B cell (primary cell): Measurements from ENCODE around the gene RFTN2. TPM values are rescaled to one million over a fixed set of nuclear protein-coding genes. Genes with fewer than 3 reads are reported as not detected.
"Not testable (repeated sequence)": the region's sequence is repeated elsewhere in the genome, so short reads cannot be mapped to it uniquely, and the experiment has no call there.

Experiments
- ATAC-seq: fragments of 200-7000 bp; cut with Tn5 transposase; one replicate; pipeline ENCODE4 v1.10.0; 2021; ENCODE audit warnings: low read depth, mild to moderate bottlenecking, moderate number of reproducible peaks, moderate library complexity
- CTCF ChIA-PET: fragments of 350-600 bp; sonication (Branson Sonifier 250); formaldehyde crosslinking; loops from one replicate; lab custom pipeline; 2021; ENCODE audit warnings: antibody characterized with exemption, inconsistent platforms; lab: Charles Lee
- POLR2A ChIA-PET: fragments of 350-600 bp; sonication (Branson Sonifier 250); formaldehyde crosslinking; loops from one replicate; lab custom pipeline; 2021; ENCODE audit warnings: antibody characterized with exemption; lab: Charles Lee
- DNase-seq: peaks from one replicate; pipeline ENCODE4 v3.0.0; 2013
- H2AFZ ChIP-seq: 2 replicates; pipeline ENCODE4 v1.6.1; 2012; ENCODE audit warnings: mild to moderate bottlenecking, low read depth, low read length; ENCODE audit not compliant: insufficient read depth, poor library complexity, severe bottlenecking
- H3K27ac ChIP-seq, 2 donors: 1 replicate in 1 of 2; 2 replicates in 1 of 2; pipeline ENCODE4 v1.5.1; 2012 to 2013; ENCODE audit warnings: low read length in 2 of 2, mild to moderate bottlenecking in 2 of 2, moderate library complexity in 1 of 2
- H3K27me3 ChIP-seq, 4 experiments: fragments of 200-600 bp in 1 of 4; sonication (generic) in 1 of 4; replicated peaks in 1 of 4; 1 replicate in 2 of 4; 2 replicates in 2 of 4; pipeline versions ENCODE4 v1.6.1 to v1.7.0; 2013 to 2016; ENCODE audit warnings: low read length in 3 of 4, mild to moderate bottlenecking in 2 of 4, mixed read lengths in 1 of 4, moderate library complexity in 1 of 4; ENCODE audit not compliant: insufficient read depth in 4 of 4, control insufficient read depth in 3 of 4; ENCODE audit errors: control extremely low read depth in 1 of 4
- H3K36me3 ChIP-seq, 2 experiments: replicated peaks in 1 of 2; 1 replicate in 1 of 2; 2 replicates in 1 of 2; pipeline versions ENCODE4 v1.6.1 to v1.7.1; 2013; ENCODE audit warnings: low read length in 1 of 2; ENCODE audit not compliant: insufficient read depth in 2 of 2, control insufficient read depth in 1 of 2; ENCODE audit errors: control extremely low read depth in 1 of 2, extremely low read depth in 1 of 2
- H3K4me1 ChIP-seq, 2 donors: fragments of 200-600 bp in 1 of 2; sonication (generic) in 1 of 2; 1 replicate in 1 of 2; 2 replicates in 1 of 2; pipeline versions ENCODE4 v1.5.1 to v1.6.1; 2013 to 2017; ENCODE audit warnings: low read length in 2 of 2; ENCODE audit not compliant: control insufficient read depth in 2 of 2, insufficient read depth in 2 of 2
- H3K4me2 ChIP-seq: replicated peaks from 2 replicates; pipeline ENCODE3; 2012; ENCODE audit warnings: mild to moderate bottlenecking, low read depth, low read length; ENCODE audit not compliant: poor library complexity, severe bottlenecking
- H3K4me3 ChIP-seq, 5 experiments: fragments of 200-600 bp in 1 of 5; sonication (generic) in 1 of 5; 1 replicate in 3 of 5; 2 replicates in 2 of 5; pipeline versions ENCODE4 v1.5.1 to v1.7.0; 2011 to 2016; ENCODE audit warnings: low read length in 4 of 5, mild to moderate bottlenecking in 4 of 5, low read depth in 2 of 5, control low read depth in 1 of 5, moderate library complexity in 1 of 5; ENCODE audit not compliant: insufficient read depth in 1 of 5; ENCODE audit errors: control extremely low read depth in 1 of 5, extremely low read depth in 1 of 5
- H3K79me2 ChIP-seq: fragments of 200-600 bp; sonication (generic); one replicate; pipeline ENCODE4 v1.6.0; 2016; ENCODE audit warnings: low read length; ENCODE audit not compliant: control insufficient read depth, insufficient read depth
- H3K9ac ChIP-seq: fragments of 200-600 bp; sonication (generic); 2 replicates; pipeline ENCODE4 v1.6.1; 2017; ENCODE audit warnings: mild to moderate bottlenecking, low read length, moderate library complexity
- H3K9me3 ChIP-seq, 3 donors: one replicate each; pipeline versions ENCODE4 v1.6.1 to v1.7.1; 2013; ENCODE audit warnings: low read length in 2 of 3; ENCODE audit not compliant: control insufficient read depth in 2 of 3, insufficient read depth in 1 of 3; ENCODE audit errors: control extremely low read depth in 1 of 3
- H4K20me1 ChIP-seq: 2 replicates; pipeline ENCODE4 v1.6.0; 2012; ENCODE audit warnings: mild to moderate bottlenecking, low read length; ENCODE audit not compliant: insufficient read depth, control insufficient read depth, poor library complexity, severe bottlenecking
- H3K27ac Mint-ChIP-seq: one replicate; pipeline ENCODE4 v1.8.0; 2021; ENCODE audit warnings: mixed read lengths
- H3K27me3 Mint-ChIP-seq: one replicate; pipeline ENCODE4 v1.8.0; 2021; ENCODE audit warnings: mixed read lengths
- H3K4me1 Mint-ChIP-seq: one replicate; pipeline ENCODE4 v1.8.0; 2021; ENCODE audit warnings: mixed read lengths
- H3K4me3 Mint-ChIP-seq: one replicate; pipeline ENCODE4 v1.8.0; 2021; ENCODE audit warnings: mixed read lengths
- H3K9me3 Mint-ChIP-seq: one replicate; pipeline ENCODE4 v1.8.0; 2022; ENCODE audit warnings: mixed read lengths; ENCODE audit not compliant: insufficient read depth
- EZH2 ChIP-seq: IDR thresholded peaks from 2 replicates; pipeline ENCODE4 v1.6.1; 2012; ENCODE audit warnings: borderline replicate concordance, low read depth, mild to moderate bottlenecking, moderate library complexity, low read length; ENCODE audit not compliant: insufficient read depth, poor library complexity, severe bottlenecking
- WGBS: methylation state at CpG from one replicate; pipeline ENCODE4 v1.1.5; 2013; ENCODE audit warnings: missing lambda C conversion rate; ENCODE audit not compliant: insufficient coverage; 5-methylcytosine and 5-hydroxymethylcytosine counted together
- intact Hi-C: fragments of 100-400 bp; cut with micrococcal nuclease; formaldehyde crosslinking; loops from one replicate; pipeline ENCODE4 v1.10.0; 2022
- polyA plus RNA-seq: library from polyadenylated mRNA; depleted of rRNA; stranded (reverse); fragments of >200 nt; gene quantifications from 2 replicates; pipeline ENCODE4 v1.2.3, GENCODE V29; 2012
- total RNA-seq, 2 donors: library from RNA; stranded (reverse); fragments of 120-200 nt in 1 of 2; gene quantifications; 1 replicate in 1 of 2; 2 replicates in 1 of 2; pipeline versions ENCODE4 v1.2.3 to v1.2.4, GENCODE V29; 2013 to 2022
- TF ChIP-seq, protein P1 (sequence below): fragments of 200-600 bp; IDR thresholded peaks from one replicate; pipeline ENCODE4 v1.8.0; 2022; ENCODE audit warnings: antibody characterized with exemption, mild to moderate bottlenecking

Gene RFTN2
- total and polyA plus RNA-seq, 2 donors (not counting 1 experiment from before 2014, with no cell fraction given) = not detected

DNA sequence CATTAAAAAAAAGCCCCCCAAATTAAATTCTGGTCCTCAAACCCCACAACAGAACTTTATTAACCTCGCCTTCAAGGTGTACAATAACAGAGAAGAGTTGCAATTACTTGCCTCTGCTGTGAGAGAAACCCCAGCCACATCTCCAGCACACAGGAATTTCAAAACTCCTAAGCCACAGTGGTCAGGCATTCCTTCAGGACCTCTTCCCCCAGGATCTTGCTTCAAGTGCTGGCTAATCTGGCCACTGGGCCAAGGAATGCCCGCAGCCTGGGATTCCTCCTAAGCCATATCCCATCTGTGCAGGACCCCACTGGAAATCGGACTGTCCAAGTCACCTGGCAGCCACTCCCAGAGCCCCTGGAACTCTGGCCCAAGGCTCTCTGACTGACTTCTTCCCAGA lies 95.2 kb downstream of the RFTN2 start:
- H3K4me2 ChIP-seq, H3K27me3 ChIP-seq, ATAC-seq, H3K9me3 ChIP-seq, H3K36me3 ChIP-seq, H3K9me3 Mint-ChIP-seq, H4K20me1 ChIP-seq, H3K9ac ChIP-seq, H3K4me3 Mint-ChIP-seq, DNase-seq, CTCF ChIA-PET, H3K4me1 Mint-ChIP-seq, H3K4me1 ChIP-seq, intact Hi-C loops, H3K27me3 Mint-ChIP-seq, H3K27ac ChIP-seq, H3K79me2 ChIP-seq, H3K4me3 ChIP-seq, H2AFZ ChIP-seq, H3K27ac Mint-ChIP-seq, POLR2A ChIA-PET: not testable (repeated sequence)
- 86% methylated on average over 3 of the region's 3 CpGs for WGBS

DNA sequence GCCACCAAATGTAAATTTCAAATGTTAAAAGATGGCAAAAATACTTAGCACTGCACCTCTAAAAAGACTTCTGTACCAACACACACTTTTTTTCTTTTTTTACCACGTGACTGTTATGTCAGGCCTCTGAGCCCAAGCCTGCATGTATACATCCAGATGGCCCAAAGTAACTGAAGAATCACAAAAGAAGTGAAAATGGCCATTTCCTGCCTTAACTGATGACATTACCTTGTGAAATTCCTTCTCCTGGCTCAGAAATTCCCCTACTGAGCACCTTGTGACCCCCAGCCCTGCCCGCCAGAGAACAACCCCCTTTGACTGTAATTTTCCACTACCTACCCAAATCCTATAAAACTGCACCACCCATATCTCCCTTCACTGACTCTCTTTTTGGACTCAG lies 97.1 kb downstream of the RFTN2 start:
- H4K20me1 ChIP-seq, H3K4me1 Mint-ChIP-seq, H3K36me3 ChIP-seq, DNase-seq, H3K27me3 Mint-ChIP-seq, H3K9me3 Mint-ChIP-seq, H2AFZ ChIP-seq, H3K4me3 Mint-ChIP-seq, ATAC-seq, H3K4me1 ChIP-seq, intact Hi-C loops, H3K27ac Mint-ChIP-seq, H3K4me3 ChIP-seq, H3K9ac ChIP-seq, POLR2A ChIA-PET, H3K79me2 ChIP-seq, H3K27me3 ChIP-seq, CTCF ChIA-PET, H3K27ac ChIP-seq, H3K4me2 ChIP-seq: not testable (repeated sequence)
- peaks cover 0 to 11% (median 9%) of the 10 kb centered on the region in 3 donors for H3K9me3 ChIP-seq
- 94% methylated on average over 2 of the region's 2 CpGs for WGBS

DNA sequence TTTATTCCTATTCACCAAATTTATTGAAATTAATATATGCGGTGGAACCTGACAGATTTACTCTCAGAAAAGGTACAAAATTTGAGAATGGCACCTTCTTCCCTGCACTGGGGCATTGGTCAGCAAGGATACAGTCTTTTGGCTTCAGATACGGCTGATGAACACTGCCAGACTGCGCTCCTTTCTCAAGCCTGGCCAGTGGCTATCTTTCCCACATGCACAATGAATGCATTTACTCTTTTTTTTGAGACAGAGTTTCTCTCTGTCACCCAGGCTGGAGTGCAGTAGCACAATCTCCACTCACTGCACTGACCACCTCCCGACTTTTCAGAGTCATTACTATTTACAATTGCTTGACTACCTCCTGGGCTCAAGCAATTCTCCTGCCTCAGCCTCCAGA lies 97.9 kb downstream of the RFTN2 start:
- Mint-ChIP-seq H3K4me1 (no peaks in the 10 kb centered on the region), H3K4me3 (no peak overlapping the region), H3K27me3 (no peaks in the 10 kb centered on the region), H3K9me3 (peaks cover 5% of the 10 kb centered on the region), H3K27ac (no peak overlapping the region)
- Histone ChIP-seq H3K4me2 (no peak overlapping the region), H3K27me3 (no peaks in the 10 kb centered on the region), H3K9ac (no peak overlapping the region), H3K79me2 (no peaks in the 10 kb centered on the region), H3K27ac (no peak overlapping the region), H4K20me1 (no peaks in the 10 kb centered on the region), H3K4me3 (no peak overlapping the region), H2AFZ (no peak overlapping the region), H3K4me1 (no peaks in the 10 kb centered on the region), H3K9me3 (peaks cover 0 to 13% (median 11%) of the 10 kb centered on the region in 3 donors), H3K36me3 (no peaks in the 10 kb centered on the region)
- no peak for TF ChIP-seq EZH2
- TF ChIP-seq, protein P1, sequence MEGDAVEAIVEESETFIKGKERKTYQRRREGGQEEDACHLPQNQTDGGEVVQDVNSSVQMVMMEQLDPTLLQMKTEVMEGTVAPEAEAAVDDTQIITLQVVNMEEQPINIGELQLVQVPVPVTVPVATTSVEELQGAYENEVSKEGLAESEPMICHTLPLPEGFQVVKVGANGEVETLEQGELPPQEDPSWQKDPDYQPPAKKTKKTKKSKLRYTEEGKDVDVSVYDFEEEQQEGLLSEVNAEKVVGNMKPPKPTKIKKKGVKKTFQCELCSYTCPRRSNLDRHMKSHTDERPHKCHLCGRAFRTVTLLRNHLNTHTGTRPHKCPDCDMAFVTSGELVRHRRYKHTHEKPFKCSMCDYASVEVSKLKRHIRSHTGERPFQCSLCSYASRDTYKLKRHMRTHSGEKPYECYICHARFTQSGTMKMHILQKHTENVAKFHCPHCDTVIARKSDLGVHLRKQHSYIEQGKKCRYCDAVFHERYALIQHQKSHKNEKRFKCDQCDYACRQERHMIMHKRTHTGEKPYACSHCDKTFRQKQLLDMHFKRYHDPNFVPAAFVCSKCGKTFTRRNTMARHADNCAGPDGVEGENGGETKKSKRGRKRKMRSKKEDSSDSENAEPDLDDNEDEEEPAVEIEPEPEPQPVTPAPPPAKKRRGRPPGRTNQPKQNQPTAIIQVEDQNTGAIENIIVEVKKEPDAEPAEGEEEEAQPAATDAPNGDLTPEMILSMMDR = no peak
- ChIA-PET CTCF (no interaction called here), POLR2A (no interaction called here)
- WGBS = 100% methylated on average over 4 of the region's 4 CpGs
- no peak for ATAC-seq
- DNase-seq = no peak
- intact Hi-C loops = no loop called here
